K562 (cell line): ENCODE results near the gene UFSP2. TPM values are rescaled to one million over a fixed set of nuclear protein-coding genes. Genes with fewer than 3 reads are reported as not detected.

Experiments used
- CTBP1 ChIP-seq: fragments of 450-650 bp; IDR thresholded peaks from 2 replicates; pipeline ENCODE4 v1.6.1; 2016; ENCODE audit warnings: borderline replicate concordance
- FOXA3 ChIP-seq, 2 experiments: fragments of 450-650 bp in 1 of 2; sonication (generic) in 1 of 2; formaldehyde crosslinking; IDR thresholded peaks in 1 of 2; conservative IDR thresholded peaks in 1 of 2; 2 replicates each; pipeline versions ENCODE4 v1.4.0 to v1.8.0; 2020 to 2022; ENCODE audit warnings: mild to moderate bottlenecking in 2 of 2, missing genetic modification reagents in 1 of 2
- HDAC8 ChIP-seq: fragments of 450-650 bp; IDR thresholded peaks from 2 replicates; pipeline ENCODE4 v1.6.1; 2016; ENCODE audit warnings: mild to moderate bottlenecking, missing genetic modification characterization, moderate library complexity, missing compliant biosample characterization
- KAT8 ChIP-seq: fragments of 450-650 bp; IDR thresholded peaks from 2 replicates; pipeline ENCODE4 v1.6.1; 2016; ENCODE audit warnings: low read depth, mild to moderate bottlenecking
- KLF6 ChIP-seq: fragments of 250-450 bp; sonication (Bioruptor Pico); IDR thresholded peaks from 2 replicates; pipeline ENCODE4 v1.4.0; 2020; ENCODE audit warnings: mild to moderate bottlenecking, moderate library complexity, borderline replicate concordance
- MBD2 ChIP-seq: sonication (generic); IDR thresholded peaks from 2 replicates; pipeline ENCODE4 v1.6.1; 2016; ENCODE audit warnings: low read depth, borderline replicate concordance
- MECOM ChIP-seq: fragments of 250-450 bp; sonication (Bioruptor Pico); IDR thresholded peaks from 2 replicates; pipeline ENCODE4 v1.8.0; 2022; ENCODE audit warnings: inconsistent platforms
- MYBL2 ChIP-seq, 2 experiments: fragments of 450-650 bp in 1 of 2; sonication (generic) in 1 of 2; formaldehyde crosslinking in 1 of 2; IDR thresholded peaks; 2 replicates each; pipeline versions ENCODE4 v1.6.1 to v1.8.1; 2017 to 2022; ENCODE audit warnings: borderline replicate concordance in 1 of 2, inconsistent platforms in 1 of 2, low read depth in 1 of 2, mild to moderate bottlenecking in 1 of 2, missing genetic modification reagents in 1 of 2, moderate library complexity in 1 of 2
- NFXL1 ChIP-seq: fragments of 450-650 bp; formaldehyde crosslinking; IDR thresholded peaks from 2 replicates; pipeline ENCODE4 v1.4.0; 2021; ENCODE audit warnings: mild to moderate bottlenecking
- PTRF ChIP-seq: fragments of 450-650 bp; IDR thresholded peaks from 2 replicates; pipeline ENCODE4 v1.6.1; 2016; ENCODE audit warnings: mild to moderate bottlenecking, missing genetic modification characterization, missing compliant biosample characterization
- RBBP5 ChIP-seq: fragments of 200-600 bp; sonication (generic); IDR thresholded peaks from 2 replicates; pipeline ENCODE4 v1.6.1; 2012; ENCODE audit warnings: borderline replicate concordance, mild to moderate bottlenecking, low read length, control low read depth, inconsistent platforms; ENCODE audit not compliant: insufficient read depth, poor library complexity, severe bottlenecking
- STAT5A ChIP-seq: IDR thresholded peaks from 2 replicates; pipeline ENCODE4 v1.6.1; 2012; ENCODE audit warnings: low read length, inconsistent platforms, borderline replicate concordance
- ZNF445 ChIP-seq: fragments of 250-450 bp; sonication (Bioruptor Pico); IDR thresholded peaks from 2 replicates; pipeline ENCODE4 v1.4.0; 2020; ENCODE audit warnings: low read depth, mild to moderate bottlenecking, moderate library complexity
- ZNF830 ChIP-seq: fragments of 250-450 bp; sonication (Bioruptor Pico); IDR thresholded peaks from 2 replicates; pipeline ENCODE4 v1.5.0; 2021; ENCODE audit warnings: mild to moderate bottlenecking
- polyA plus RNA-seq, 8 experiments: library from polyadenylated mRNA; depleted of rRNA in 4 of 8; stranded (reverse) in 5 of 8; unstranded in 3 of 8; fragments of >200 nt; fragmentation: Nextera tagmentation in 2 of 8; fragmentation: Illumina TruSeq in 1 of 8; extraction: Ambion mirVana in 2 of 8; extraction: Trizol in 1 of 8; gene quantifications; 2 replicates each; pipeline versions ENCODE4 v1.2.1 to v1.2.3, GENCODE V29; 2011 to 2014; ENCODE audit warnings: inconsistent platforms in 1 of 8, missing spikeins in 1 of 8
- total RNA-seq, 7 experiments: library from RNA; depleted of rRNA in 6 of 7; stranded (reverse); fragments of >200 nt in 6 of 7; fragmentation: Illumina TruSeq in 2 of 7; extraction: Trizol in 2 of 7; gene quantifications; 2 replicates each; pipeline versions ENCODE4 v1.2.1 to v1.2.3, GENCODE V29; 2011 to 2021; ENCODE audit warnings: low replicate concordance in 1 of 7
- TF ChIP-seq, protein P1 (sequence below): fragments of 250-450 bp; sonication (Bioruptor Pico); IDR thresholded peaks from 2 replicates; pipeline ENCODE4 v1.5.0; 2021; ENCODE audit warnings: mild to moderate bottlenecking, borderline replicate concordance
- TF ChIP-seq, protein P2 (sequence below): sonication (generic); formaldehyde crosslinking; IDR thresholded peaks from 2 replicates; pipeline ENCODE4 v1.5.0; 2020; ENCODE audit warnings: missing genetic modification reagents
- TF ChIP-seq, protein P3 (sequence below): fragments of 450-650 bp; IDR thresholded peaks from 2 replicates; pipeline ENCODE4 v1.6.1; 2014; ENCODE audit warnings: low read depth, mild to moderate bottlenecking, moderate library complexity, borderline replicate concordance
- TF ChIP-seq, protein P4 (sequence below): fragments of 450-650 bp; IDR thresholded peaks from 2 replicates; pipeline ENCODE4 v1.6.1; 2018; ENCODE audit not compliant: partially characterized antibody

Gene UFSP2
- total and polyA plus RNA-seq, 9 of the 15 experiments (the other 6 are each of a cell fraction or from before 2014, with no cell fraction given): 20.1 to 55.8 (median 26.6) TPM

DNA sequence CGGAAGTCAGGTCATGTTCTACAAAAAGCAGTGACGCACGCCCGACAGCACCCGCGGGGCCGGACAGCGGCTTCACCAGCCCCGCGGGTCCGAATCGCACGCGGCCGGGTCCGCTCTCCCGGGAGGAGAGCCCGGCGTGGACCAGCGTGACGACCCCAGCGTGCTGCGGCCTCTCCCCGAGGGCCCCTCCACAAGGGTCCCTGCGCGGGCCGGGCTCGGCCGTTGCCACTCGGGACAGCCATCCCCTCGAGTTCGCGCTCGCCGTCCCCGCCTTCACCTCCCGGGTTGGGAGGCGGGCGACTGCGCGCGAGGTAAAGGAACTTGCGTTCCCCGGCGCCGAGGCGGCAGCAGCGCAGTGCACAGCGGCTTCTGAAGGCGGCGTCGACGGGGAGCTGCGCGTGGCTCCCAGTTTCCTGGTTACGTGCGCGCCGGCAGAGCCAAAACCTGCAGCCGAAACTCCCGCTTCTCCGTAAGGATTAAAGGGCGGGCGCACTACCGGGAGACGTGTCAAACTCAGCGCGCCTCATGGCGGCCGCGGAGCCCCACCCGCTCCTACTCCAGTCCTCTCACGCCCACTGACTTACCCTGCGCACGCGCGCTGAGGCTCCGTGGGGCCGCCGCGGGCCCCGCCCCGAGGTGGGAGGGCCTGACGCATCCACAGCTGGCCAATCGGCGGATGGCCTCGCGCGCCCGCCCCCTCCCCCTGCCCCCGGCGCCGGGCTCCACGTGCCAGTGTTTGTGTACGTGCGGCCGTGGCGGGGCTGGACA lies 29.6 kb downstream of the UFSP2 start (continued):
- TF ChIP-seq, protein P1, sequence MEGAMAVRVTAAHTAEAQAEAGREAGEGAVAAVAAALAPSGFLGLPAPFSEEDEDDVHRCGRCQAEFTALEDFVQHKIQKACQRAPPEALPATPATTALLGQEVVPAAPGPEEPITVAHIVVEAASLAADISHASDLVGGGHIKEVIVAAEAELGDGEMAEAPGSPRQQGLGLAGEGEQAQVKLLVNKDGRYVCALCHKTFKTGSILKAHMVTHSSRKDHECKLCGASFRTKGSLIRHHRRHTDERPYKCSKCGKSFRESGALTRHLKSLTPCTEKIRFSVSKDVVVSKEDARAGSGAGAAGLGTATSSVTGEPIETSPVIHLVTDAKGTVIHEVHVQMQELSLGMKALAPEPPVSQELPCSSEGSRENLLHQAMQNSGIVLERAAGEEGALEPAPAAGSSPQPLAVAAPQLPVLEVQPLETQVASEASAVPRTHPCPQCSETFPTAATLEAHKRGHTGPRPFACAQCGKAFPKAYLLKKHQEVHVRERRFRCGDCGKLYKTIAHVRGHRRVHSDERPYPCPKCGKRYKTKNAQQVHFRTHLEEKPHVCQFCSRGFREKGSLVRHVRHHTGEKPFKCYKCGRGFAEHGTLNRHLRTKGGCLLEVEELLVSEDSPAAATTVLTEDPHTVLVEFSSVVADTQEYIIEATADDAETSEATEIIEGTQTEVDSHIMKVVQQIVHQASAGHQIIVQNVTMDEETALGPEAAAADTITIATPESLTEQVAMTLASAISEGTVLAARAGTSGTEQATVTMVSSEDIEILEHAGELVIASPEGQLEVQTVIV: no peak
- peak; percentile 83 for TF ChIP-seq CTBP1
- TF ChIP-seq HDAC8 (tag): peak; percentile 86
- peak; percentile 78 for TF ChIP-seq RBBP5
- TF ChIP-seq, protein P2, sequence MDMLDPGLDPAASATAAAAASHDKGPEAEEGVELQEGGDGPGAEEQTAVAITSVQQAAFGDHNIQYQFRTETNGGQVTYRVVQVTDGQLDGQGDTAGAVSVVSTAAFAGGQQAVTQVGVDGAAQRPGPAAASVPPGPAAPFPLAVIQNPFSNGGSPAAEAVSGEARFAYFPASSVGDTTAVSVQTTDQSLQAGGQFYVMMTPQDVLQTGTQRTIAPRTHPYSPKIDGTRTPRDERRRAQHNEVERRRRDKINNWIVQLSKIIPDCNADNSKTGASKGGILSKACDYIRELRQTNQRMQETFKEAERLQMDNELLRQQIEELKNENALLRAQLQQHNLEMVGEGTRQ (CRISPR knock-in tag): peak; percentile 50; the same call in 1 of the 2 replicates
- TF ChIP-seq NFXL1: no peak
- TF ChIP-seq, protein P3, sequence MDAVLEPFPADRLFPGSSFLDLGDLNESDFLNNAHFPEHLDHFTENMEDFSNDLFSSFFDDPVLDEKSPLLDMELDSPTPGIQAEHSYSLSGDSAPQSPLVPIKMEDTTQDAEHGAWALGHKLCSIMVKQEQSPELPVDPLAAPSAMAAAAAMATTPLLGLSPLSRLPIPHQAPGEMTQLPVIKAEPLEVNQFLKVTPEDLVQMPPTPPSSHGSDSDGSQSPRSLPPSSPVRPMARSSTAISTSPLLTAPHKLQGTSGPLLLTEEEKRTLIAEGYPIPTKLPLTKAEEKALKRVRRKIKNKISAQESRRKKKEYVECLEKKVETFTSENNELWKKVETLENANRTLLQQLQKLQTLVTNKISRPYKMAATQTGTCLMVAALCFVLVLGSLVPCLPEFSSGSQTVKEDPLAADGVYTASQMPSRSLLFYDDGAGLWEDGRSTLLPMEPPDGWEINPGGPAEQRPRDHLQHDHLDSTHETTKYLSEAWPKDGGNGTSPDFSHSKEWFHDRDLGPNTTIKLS: peak; percentile 93
- TF ChIP-seq PTRF: no peak
- peak; percentile 89; the same call in 1 of the 2 replicates for TF ChIP-seq ZNF830 (CRISPR knock-in tag)
- 0 out of 2 replicates have a peak, but pooled peaks have one; percentile 16 for TF ChIP-seq MBD2
- TF ChIP-seq STAT5A: no peak
- no peak for TF ChIP-seq ZNF445
- no peak; the same call in 1 of the 2 replicates for TF ChIP-seq KLF6
- no peak for TF ChIP-seq MECOM (CRISPR knock-in tag)
- TF ChIP-seq, protein P4, sequence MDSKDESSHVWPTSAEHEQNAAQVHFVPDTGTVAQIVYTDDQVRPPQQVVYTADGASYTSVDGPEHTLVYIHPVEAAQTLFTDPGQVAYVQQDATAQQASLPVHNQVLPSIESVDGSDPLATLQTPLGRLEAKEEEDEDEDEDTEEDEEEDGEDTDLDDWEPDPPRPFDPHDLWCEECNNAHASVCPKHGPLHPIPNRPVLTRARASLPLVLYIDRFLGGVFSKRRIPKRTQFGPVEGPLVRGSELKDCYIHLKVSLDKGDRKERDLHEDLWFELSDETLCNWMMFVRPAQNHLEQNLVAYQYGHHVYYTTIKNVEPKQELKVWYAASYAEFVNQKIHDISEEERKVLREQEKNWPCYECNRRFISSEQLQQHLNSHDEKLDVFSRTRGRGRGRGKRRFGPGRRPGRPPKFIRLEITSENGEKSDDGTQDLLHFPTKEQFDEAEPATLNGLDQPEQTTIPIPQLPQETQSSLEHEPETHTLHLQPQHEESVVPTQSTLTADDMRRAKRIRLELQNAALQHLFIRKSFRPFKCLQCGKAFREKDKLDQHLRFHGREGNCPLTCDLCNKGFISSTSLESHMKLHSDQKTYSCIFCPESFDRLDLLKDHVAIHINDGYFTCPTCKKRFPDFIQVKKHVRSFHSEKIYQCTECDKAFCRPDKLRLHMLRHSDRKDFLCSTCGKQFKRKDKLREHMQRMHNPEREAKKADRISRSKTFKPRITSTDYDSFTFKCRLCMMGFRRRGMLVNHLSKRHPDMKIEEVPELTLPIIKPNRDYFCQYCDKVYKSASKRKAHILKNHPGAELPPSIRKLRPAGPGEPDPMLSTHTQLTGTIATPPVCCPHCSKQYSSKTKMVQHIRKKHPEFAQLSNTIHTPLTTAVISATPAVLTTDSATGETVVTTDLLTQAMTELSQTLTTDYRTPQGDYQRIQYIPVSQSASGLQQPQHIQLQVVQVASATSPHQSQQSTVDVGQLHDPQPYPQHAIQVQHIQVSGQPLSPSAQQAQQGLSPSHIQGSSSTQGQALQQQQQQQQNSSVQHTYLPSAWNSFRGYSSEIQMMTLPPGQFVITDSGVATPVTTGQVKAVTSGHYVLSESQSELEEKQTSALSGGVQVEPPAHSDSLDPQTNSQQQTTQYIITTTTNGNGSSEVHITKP: no peak
- peak in 1 of 2 experiments; percentile 84; a peak in 1 of 4 replicates for TF ChIP-seq FOXA3 (CRISPR knock-in tag; conservative IDR thresholded peaks at IDR 0.05 in 1 of 2, IDR thresholded peaks at IDR 0.05 in 1 of 2)
- no peak for TF ChIP-seq KAT8
- no peak for TF ChIP-seq MYBL2 (IDR thresholded peaks at IDR 0.05; ENCODE audit: low read depth)
- TF ChIP-seq MYBL2 (CRISPR knock-in tag; IDR thresholded peaks at IDR 0.05; ENCODE audit: borderline replicate concordance): no peak
